Medulla oblongata (tissue), 1 donor: Measurements from ENCODE around the gene PRMT7.
"Not testable (repeated sequence)": the region's sequence is repeated elsewhere in the genome, so short reads cannot be mapped to it uniquely, and the experiment has no call there.

Source experiments
- DNase-seq: peaks from one replicate; pipeline ENCODE4 v3.0.0-alpha.2; 2015; ENCODE audit errors: extremely low spot score

Gene PRMT7

DNA sequence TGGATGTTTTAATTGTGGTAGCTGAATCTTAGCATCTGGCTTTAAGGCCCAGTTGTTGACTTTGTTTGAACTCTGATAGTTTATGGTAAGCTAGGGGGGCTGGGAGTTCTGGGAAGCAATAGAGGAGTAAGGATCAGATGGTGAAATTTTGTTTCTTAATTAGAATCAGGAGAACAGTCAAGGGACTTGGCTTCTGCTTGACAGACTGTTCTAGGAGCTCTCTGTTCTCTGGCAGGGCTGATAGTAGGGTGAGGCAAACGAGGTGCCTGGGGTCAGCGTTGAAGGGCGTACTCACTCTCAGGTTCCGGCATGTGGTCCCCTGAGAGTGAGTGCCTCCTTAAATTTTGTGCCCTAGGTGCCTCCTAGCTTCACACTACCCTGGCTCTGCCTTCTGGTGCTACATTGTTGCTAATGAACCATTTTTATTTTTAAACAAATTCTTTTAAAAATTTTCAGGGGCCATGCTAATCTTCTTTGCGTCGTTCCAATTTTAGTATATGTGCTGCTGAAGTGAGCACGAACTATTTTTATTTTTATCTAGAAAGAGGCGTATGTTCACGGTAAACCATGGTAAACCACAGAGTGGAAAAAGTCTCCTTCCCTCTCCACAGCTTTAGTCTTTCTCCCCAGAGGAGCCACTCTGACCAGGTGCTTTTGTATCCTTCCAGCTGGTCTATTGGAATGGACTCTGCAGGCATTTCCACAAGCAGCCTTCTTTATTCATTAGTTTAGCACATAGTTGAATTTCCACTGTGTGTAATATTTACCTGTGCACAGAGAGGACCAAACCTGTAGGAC, 26.8 kb upstream of the PRMT7 start:
- DNase-seq, result no peak

GRCh38 chr16:68284847-68285246, 26.0 kb upstream of the PRMT7 start:
- peak; percentile 52 for DNase-seq

GRCh38 chr16:68285683-68286082, 25.1 kb upstream of the PRMT7 start:
- no peak for DNase-seq

DNA sequence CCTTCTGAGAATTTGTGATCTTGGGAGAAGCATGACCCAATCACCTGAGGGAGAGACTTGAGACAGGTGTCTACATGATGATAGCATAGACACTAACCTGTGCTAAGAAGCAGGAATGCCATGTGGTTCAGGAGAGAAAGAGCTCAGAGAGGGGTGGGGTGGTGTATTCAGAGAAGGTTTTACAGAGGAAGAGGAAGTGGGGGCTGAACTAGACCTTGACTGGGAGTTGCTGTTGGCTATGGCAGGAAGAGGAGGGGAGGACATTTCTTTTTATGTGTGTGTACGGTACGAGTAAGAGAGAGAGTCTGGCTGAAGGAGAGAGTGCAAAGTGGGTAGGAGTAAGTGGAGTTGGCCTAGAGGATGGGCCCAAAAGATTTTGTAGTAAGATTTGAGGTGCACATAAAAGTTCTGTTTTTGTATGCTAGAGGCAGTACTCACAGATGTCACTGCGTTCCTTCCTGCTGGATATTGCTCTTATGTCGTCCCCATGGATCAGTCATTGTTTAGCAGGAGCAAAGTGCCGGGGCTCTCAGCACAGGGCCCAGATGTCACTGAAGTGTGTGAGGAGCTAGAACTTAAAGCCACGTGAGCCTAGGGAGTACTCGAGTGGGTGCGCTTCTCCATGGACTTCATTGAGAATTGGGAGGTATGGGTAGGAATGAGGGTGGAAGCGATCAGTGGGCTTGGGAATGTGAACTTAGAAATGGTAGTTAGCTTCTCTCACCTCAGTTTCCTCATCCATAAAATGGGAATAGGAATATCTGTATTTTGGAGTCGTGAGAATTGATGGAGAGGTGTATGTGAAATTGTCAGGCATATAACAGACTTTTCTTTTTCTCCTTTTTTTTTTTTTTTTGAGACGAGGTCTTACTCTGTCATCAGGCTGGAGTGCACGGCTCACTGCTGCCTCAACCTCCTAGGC, 24.4 kb upstream of the PRMT7 start:
- DNase-seq, result peak; percentile 36

- DNase-seq, result no peak
These were observed 23.3 kb upstream of the PRMT7 start for GRCh38 chr16:68287276-68288251.

GRCh38 chr16:68288252-68288650, 22.6 kb upstream of the PRMT7 start:
- DNase-seq, result no peak

- not testable (repeated sequence) for DNase-seq
These were observed 22.0 kb upstream of the PRMT7 start for GRCh38 chr16:68288796-68289195.

GRCh38 chr16:68289202-68289601, 21.6 kb upstream of the PRMT7 start:
- no peak for DNase-seq

- peak; percentile 30 for DNase-seq
These were observed 21.0 kb upstream of the PRMT7 start for GRCh38 chr16:68289621-68290329.

DNA sequence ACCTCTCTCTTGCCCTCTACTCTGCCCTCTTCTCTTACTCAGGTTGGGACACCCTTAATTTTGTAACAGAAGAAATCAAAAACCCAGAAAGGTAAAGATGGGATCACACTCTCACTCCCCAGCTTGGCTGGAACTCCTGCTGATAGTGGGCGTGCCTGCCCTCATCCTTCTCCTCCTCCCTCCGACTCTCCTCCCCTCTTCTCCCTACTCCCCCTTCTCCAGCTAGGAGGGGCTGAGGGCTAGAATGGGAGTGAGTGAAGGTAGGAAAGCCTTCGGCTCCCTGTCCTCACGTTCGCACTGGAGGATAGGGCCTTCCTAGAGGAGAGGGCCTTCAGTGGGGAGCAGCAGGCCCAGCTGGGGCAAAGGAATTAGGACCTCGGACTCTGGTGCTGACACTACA, 20.4 kb upstream of the PRMT7 start:
- DNase-seq, result no peak

DNA sequence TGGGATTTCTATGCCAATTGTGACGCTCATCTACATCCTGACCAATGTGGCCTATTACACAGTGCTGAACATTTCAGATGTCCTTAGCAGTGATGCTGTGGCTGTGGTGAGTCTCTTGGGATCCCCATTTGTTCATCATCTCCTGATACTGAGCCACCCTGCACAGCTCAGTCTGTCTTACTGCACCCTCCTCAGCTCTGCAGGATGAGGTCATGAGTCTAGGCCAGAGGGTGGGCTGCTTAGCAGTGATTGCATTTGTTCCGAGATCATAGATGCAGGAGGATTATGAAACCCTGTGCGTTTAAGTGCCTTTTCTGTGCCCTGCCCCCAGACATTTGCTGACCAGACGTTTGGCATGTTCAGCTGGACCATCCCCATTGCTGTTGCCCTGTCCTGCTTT, 19.6 kb upstream of the PRMT7 start:
- DNase-seq, result no peak

DNA sequence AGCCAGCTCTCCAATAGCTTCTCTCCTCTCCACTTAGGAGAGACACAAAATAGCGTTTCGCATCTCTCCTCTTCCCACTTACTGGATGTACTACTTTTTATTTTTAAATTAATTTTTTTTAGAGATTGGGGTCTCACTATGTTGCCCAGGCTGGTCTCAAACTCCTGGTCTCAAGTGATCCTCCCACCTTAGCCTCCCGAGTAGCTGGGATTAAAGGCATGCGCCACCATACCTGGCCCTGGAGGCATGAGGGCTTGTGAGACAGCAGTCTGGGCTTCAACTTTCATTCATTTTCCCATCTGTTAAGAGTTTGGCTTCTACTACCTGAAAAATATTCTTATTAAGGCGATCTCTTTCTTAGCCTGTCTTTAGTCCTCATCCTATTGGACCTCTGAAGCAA, 18.4 kb upstream of the PRMT7 start:
- DNase-seq, result no peak

DNA sequence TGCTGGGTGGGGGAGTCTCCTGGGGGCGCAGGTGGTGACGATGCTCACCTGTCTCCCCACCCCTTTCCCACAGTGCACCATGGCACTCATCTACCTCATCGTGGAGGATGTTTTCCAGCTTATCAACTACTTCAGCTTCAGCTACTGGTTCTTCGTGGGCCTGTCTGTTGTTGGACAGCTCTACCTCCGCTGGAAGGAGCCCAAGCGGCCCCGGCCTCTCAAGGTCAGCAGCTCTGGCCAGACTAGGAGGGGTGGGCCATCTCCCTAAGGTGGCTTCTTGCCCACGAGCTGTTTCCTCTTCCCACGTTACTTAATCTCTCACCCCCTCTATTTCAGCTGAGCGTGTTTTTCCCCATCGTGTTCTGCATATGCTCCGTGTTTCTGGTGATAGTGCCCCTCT, 14.5 kb upstream of the PRMT7 start:
- DNase-seq, result no peak

DNA sequence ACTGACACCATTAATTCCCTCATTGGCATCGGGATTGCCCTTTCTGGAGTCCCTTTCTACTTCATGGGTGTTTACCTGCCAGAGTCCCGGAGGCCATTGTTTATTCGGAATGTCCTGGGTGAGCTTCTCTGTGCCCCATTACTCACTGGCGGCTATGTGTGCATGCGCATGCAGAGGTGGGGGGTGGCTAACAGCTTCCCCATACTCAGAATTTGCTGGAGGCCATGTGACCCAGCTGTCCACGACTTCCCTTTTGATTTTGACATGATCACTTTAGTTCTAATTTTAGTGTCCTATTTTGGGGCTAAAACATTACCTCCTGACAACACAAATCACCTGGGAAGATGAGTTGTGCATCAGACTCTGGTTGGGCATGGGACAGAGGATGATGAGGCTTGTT, 14.1 kb upstream of the PRMT7 start:
- DNase-seq, result peak; percentile 28

- DNase-seq, result no peak
These were observed 12.9 kb upstream of the PRMT7 start for GRCh38 chr16:68297908-68298307.

DNA sequence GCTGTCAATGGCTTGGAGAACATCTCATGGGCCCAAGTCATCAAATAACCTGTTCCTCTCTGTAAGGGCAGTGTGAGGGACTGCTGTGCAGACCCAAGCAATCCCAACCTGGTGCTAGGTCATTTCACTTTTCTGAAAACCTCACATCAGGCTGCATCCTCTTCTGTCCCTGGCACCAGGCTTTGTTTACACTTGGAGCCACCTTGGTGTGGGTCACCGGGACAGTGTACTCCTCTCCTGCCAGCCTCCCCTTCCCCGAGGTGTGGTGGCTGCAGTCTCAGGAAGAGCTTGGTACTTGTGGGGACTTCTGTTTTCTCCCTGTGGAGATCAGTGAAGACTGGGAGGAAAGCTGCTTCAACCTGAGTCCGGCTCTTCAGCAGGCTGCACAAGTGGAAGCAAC, 12.5 kb upstream of the PRMT7 start:
- DNase-seq, result no peak

DNA sequence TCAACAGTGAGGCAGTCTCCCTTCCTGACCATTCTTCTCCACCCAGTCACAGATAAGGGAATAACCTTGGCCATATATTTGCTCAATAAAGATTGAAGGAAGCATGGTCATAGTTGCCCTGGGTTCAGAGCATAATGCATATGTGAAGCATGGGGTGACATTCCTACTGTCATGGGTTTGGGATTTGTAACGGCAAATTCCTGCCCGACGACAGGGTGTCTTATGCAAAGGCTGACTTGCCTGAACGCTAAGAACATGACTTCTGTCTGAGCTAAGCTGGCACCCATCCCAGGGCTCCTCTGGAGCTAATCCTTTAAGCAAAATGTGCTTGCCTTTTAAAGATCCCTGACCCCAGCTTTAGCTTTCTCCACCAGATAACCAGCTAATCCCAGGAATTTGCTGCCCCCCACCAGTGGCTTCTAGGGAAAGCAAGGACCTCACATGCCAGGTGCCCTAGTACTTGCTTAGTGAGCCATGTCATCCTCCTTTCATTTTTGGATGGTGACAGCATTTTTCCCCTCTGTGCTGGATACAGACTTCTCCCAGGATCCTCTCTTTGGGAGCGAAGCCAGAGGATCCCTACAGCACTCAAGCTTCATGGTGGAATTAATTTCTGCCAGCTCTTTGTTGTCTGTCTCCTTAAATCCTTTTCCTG, 11.8 kb upstream of the PRMT7 start:
- DNase-seq, result peak; percentile 49

- no peak for DNase-seq
These were observed 11.0 kb upstream of the PRMT7 start for GRCh38 chr16:68299571-68300453.

- no peak for DNase-seq
These were observed 9.9 kb upstream of the PRMT7 start for GRCh38 chr16:68300734-68301459.
